M059J (cell line): ENCODE measurements around the gene SMARCC2. TPM values are rescaled to one million over a fixed set of nuclear protein-coding genes. Genes with fewer than 3 reads are reported as not detected.

ENCODE experiments used
- DNase-seq: peaks from one replicate; pipeline ENCODE4 v3.0.0-alpha.2; 2012; ENCODE audit warnings: low read depth
- total RNA-seq: library from RNA; depleted of rRNA; stranded (reverse); fragments of >200 nt; shearing (Covaris generic); gene quantifications from 2 replicates; pipeline ENCODE4 v1.2.3, GENCODE V29; 2014; rRNA removed

Gene SMARCC2
- total RNA-seq = 32.4 and 34.5 TPM in 2 replicates

DNA sequence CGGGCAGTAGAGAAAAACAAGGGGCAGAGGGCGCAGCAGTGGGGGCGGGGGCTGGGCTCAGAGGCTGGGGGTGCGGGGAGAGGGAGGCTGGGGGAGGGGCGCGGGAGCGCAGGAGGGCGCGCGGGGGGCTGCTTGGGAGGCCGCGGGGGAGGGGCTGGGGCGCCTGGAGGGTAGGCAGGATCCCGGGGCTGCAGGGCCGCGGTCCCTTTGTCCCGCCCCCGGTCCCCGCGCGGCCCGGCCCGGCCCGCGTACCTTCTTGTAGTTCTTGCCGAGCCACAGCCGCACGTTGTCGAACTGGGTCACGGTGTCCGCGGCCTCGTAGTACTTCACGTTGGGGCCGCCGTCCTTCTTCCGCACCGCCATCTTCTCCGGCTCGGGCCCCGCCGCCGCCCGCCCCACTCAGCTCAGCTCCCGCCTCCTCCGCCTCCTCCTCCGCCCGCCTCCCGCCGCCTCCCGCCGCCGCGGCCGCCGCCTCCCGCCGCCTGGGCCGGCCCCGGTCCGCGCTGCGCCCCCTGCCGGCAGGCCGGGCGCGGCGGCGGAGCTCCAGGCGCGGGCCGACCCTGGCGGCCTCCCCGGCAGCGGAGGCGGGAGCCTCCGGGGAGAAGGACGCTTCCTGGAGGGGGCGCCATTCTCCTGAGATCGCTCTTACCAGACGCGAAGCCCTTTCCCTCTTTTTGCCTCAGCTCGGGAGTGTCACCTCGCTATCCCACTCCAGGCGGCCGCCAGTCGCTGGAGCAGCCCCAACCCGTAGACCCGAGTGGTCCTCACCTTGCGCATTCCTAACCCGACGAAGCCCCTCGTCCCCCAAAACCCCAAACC lies at the start of gene SMARCC2:
TSS of gene SMARCC2 (minus strand) at position 385 of the 819 bp plus-strand sequence. CDS start at position 363, 22 bp downstream.
- peak; percentile 82 for DNase-seq

DNA sequence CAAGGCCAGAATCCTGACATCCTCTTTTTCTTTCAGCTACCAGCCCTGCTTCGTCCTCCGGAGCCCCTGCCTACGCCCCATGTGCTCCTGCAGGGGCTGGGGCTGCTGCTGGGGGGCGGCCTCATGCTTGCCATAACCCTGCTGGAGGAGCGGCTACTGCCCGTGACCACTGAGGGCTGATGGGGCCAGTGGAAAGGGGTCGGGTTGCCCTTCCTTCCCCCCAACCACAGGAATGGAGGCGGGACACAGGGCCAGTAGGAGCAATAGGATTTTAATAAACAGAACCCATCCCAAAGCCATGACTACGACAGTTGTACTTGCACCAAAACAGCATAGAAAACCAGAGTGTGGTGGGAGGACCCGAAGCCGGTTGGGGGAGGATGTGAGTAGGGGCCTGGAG lies 48.3 kb upstream of the SMARCC2 start:
- no peak for DNase-seq

DNA sequence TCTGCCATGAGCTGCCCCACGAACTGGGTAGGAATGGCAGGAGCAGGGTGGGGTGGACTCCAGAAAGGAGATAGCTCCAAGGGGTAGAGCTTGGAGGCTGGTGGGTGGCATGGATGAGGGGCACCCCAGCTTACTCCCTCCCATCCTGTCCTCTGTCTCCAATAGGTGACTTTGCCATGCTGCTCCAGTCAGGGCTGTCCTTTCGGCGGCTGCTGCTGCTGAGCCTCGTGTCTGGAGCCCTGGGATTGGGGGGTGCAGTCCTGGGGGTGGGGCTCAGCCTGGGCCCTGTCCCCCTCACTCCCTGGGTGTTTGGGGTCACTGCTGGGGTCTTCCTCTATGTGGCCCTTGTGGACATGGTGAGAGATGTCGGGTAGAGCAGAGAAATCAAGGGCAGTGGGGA lies 47.7 kb upstream of the SMARCC2 start:
- DNase-seq = no peak

DNA sequence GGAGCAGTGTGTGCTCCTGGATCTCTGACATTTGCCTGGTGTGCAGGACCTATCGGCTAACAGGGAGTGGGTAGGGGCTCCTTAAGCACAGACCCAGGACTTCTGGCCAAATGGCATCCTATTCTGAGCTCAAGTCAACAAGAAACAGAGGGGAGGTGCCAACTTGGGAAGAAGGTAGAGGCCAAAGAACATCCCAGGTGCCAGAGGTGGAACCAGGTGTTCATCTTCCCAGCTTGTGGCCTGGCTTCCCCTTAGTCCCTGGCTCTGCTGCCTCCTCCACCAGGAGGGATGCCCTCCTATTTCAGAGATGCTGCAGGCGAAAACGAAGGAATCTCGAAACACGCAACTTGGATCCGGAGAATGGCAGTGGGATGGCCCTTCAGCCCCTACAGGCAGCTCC lies 46.8 kb upstream of the SMARCC2 start:
- DNase-seq = no peak

DNA sequence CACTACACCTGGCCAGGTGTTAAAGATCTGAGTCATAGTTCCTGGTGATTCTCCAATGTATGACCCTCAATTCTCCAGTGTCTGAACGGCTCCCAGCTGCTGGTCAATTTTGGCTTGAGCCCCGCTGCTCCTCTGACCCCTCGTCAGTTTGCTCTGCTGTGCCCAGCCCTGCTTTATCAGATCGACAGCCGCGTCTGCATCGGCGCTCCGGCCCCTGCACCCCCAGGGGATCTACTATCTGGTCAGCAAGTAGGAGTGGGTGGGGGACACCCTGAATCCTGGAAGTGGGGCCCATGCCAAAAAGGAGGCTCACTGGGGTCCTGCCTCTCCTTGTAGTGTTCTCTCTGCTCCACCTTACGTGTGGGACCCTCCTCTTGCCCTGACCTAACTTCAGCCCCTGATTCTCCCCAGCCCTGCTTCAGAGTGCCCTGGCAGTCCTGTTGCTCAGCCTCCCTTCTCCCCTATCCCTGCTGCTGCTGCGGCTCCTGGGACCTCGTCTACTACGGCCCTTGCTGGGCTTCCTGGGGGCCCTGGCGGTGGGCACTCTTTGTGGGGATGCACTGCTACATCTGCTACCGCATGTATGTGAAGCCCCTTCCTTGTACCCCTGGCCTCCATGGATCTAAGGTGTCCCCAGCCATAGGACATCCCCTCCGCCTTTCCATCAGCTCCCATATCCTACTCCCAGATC lies 45.6 kb upstream of the SMARCC2 start:
- no peak for DNase-seq

DNA sequence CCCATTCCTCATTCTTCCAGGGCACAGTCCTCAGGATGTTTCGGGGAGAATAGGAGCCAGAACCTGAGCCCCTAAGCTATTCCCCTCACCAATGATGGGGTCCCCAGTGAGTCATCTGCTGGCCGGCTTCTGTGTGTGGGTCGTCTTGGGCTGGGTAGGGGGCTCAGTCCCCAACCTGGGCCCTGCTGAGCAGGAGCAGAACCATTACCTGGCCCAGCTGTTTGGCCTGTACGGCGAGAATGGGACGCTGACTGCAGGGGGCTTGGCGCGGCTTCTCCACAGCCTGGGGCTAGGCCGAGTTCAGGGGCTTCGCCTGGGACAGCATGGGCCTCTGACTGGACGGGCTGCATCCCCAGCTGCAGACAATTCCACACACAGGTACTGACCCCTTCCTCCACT lies 41.9 kb upstream of the SMARCC2 start:
- DNase-seq = no peak

DNA sequence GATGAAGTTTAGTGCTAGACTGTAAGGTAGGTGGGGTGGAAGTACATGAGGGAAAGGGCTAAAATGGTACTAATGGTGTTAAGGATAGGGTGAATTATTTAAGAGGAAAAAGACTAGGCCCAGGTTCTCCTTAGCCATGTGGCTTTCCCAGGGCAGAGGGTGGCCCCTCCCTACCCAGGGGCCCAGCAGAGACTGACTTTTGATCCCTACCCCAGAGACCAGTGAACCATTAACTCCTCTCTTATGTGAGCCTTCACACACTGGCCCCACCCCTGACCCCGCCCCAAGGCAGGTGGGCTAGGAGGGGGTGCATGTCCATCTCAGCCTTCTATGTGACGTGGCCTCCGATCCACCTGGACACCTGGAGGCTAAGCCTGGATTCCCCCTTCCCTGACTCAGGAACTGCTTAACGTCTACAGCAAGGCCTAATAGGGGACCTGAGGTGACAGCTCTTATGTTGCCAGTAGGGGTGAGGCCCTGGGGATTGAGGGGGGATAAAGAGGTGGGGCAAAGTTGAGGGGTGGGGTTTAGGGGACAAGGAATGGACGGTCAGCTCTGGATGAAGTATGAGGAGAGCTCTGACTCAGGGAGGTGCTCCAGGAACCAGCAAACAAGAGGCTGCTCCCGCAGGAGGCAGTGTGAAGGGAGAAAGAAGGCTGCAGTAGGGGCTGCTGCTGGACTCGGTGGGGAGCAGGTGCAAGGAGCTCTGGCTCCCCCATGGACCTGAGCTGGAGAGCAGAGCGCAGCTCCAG lies 41.3 kb upstream of the SMARCC2 start:
- no peak for DNase-seq

DNA sequence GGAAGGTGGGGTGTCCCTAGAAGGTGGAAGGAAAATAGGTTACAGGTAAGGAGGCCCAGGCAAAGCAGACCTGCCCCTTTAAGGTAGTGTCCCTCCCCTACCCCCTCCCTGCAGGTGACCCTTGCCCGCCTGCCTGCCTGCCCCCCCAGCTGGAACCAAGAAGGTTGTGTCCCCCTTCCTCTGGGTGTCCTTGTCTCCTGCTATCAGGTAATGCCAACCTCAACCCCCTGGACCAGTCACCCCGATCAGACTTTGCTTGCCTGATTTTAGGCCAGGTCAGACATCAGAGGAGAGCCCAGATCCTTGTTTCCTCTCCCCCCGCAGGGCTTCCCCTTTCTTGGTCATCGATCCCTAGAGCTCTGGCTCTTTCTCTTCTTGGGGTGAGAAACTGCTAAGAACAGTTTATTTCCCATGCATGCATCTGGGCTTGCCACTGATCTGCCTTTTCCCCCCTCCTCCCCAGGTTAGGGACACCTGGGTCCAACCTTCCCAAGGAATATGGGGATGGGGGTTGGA lies 40.7 kb upstream of the SMARCC2 start, which contains the start of gene SLC39A5:
TSS of gene SLC39A5 (plus strand) at position 136 of the 516 bp plus-strand sequence. CDS start 1,224 bp downstream, outside the sequence.
- no peak for DNase-seq

DNA sequence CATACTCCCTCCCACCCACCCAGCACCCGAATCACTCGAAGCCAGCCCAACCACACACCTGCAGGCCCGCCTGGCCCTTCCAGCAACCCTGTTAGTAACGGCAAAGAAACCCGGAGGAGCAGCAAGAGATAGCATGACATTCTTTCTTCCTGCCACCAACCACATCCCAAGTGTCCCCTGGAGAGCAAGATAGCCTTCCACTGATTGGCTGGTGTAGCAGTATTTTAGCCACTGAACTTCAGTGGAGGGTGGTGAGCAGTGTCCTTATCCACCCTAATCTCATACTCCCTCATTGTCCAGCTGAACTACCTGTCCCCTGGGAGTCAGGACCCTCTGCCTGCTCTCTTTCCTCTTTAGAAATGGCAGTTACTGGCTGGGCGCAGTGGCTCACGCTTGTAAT lies 39.8 kb upstream of the SMARCC2 start:
- no peak for DNase-seq

DNA sequence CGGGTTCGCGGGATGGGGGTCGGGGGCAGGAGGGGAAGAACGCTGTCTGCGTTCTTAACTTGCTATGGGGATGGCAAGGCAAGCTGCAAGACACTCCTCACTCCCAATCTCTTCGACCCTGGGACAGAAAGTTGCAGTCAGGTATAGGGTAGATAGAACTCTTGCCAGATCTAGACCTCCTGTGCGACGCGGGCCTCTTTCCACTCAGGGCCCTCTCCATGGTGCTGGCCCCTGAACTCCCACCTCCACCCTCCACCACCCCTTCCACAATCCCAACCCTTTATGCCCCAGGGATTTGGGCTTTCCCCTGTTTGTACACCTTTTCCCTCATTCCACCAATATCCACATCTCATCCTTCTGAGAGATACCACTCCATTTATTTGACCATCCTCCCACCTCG lies 35.7 kb upstream of the SMARCC2 start:
- no peak for DNase-seq

DNA sequence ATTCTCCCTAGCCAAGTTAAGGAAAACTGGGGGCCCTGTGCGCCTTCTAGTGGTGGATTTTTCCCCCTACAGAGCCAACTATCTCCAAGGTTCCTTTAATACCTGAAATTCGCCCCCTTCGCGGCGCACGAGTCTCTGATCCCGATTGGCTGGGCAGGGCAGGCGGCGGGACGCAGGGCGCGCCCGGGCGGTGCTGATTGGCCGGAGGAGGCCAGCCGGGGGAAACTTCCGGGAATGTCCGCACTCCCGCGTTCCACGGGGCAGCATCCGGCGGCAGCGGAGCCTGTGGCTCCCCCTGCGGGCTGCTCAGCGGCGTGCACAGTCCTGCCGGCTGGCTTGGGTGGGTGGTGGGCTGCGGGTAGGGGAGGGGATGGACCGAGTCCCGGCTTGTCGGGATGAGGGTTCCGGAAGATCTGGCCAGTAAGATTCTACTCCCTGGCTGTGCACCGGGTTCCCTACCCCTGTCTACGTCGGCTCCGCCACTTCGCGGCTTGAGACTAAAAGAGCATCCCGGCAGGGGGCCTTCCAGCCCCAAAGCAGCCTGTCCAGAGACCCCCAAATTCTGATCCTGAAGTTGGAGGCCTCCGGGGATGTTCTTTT lies 34.9 kb upstream of the SMARCC2 start, which contains the start of gene NABP2:
TSS of gene NABP2 (plus strand) at position 241 of the 600 bp plus-strand sequence. CDS start 515 bp downstream, outside the sequence.
- peak; percentile 98 for DNase-seq

DNA sequence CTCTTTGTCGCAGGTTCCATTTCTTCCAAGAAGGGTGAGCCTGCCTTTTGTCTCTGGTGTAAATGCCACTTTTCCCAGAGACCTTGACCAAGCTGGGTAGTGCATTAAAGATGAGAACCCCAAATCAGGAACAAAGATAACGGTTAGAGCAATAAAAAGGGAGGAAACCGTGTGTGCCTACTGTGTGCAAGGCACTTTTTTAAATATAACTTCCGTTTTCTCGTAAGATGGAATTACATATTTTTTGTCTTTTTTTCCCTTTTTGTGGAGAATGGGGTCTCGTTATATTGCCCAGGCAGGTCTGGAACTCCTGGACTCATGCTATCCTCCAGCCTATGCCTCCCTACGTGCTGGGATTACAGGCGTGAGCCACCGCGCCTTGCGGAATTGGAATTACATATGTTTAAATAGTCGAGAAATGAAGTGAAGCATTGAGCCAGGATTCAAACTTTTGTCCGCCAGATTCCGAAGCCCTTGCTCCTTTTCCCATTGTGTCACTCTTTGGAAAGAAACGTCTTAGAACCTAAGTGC lies 34.4 kb upstream of the SMARCC2 start:
- DNase-seq = no peak

DNA sequence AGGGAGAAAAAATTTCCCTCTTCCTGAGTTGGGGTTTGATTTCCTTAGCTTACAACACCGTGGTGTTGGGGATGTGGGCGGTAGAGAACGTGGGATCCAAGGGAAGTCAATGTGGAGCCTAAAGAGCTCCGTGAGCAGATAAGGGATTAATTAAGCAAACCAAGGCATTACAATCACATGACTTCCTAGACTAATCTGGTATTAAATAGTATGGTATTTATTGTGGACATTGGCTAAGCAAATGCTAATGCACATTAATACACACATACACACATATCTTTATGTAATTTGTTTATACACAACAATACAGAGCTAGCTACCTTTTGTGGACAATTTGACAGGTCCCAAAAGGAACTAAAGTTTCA lies 33.2 kb upstream of the SMARCC2 start:
- no peak for DNase-seq

DNA sequence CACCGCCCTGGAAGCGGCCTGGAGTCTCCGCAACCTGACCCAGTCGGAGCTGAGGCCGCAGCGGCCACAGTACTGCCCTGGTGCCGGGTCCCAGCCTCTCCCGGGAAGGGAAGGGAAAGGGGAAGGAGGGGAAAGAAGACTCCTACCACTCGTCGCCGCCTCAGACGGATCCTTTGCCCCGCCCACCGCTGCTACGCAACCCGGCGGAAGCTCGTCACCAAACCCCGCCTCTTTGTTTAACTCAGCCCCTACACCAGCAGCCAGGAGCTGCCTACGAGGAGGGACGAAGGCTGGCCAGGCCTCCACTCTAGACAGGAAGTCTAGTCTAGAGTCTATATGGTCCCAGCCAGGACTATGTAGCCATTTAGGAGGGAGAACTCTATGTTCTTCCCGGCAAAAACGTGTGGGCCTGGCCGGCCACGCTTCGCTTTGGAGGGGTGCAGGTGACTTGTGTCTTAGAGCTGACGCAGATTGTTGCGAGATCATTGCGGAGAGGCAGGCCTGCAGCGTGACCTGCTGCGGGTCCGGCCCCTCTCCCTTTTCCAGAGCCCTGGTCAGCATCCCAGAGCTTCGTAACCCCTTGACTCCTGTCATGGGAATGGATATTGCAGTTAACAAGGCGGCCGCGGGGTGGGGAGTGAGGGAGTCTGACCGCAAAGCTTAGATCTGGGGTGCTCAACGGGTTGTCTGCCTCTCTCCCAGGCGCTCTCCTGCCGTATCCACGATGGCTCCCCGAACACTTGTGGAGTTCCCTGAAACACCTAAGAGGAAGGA lies 32.7 kb upstream of the SMARCC2 start, which contains the start of gene RNF41:
TSS of gene RNF41 (minus strand) at position 166 of the 774 bp plus-strand sequence. CDS start 7,875 bp downstream, outside the sequence.
- peak; percentile 96 for DNase-seq

DNA sequence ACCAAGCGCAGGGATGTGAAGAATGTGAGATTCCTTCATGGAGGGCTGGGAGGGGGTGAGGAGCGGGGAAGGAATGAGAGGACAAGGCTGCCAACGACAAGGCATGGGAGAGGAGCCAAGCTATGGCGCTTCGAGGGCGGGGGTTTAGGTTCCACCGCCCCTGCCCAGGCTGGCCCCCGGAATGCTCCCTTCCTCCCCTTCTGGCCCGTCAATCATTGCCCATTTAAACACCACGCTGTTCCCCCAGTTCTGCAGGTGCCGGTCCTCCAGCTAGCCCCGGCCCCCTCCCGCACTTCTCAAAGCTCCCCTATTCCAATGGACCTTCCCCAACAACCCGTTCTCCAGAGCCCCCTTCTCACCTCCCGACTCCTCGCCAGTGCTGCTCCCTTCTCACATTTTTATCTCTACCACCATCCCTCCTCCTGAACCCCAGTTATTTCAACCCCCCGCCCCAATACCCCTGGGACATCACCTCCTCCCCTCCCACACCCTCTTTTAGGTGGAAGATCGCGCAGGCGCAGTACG lies 32.0 kb upstream of the SMARCC2 start:
- DNase-seq = peak; percentile 77

DNA sequence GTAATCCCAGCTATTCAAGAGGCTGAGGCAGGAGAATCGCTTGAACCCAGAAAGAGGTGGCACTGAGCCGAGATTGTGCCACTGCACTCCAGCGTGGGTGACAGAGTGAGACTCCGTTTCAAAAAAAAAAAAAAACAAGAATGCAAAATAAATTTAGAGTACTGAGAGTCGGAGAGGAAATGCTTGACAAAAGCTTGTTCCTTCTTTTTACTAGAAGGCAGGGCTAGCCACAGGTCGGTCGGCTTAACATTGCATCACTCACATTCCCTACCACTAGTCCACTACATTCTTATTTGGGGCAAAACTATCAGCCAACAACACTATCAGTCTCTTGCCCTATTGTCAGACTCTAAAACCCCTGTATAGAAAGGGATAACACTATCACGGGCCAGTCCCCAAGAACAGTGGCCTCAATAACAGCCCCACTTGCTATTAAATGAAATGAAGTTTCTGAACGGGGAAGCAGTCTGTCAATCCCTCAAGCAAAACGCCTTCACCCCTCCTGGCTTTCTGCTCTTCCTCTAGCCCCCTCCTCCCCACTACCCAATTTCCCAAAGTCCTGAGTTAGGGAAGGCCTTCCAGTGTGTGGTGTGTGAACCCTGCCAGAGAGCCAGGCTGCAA lies 31.4 kb upstream of the SMARCC2 start:
- DNase-seq = peak; percentile 53

DNA sequence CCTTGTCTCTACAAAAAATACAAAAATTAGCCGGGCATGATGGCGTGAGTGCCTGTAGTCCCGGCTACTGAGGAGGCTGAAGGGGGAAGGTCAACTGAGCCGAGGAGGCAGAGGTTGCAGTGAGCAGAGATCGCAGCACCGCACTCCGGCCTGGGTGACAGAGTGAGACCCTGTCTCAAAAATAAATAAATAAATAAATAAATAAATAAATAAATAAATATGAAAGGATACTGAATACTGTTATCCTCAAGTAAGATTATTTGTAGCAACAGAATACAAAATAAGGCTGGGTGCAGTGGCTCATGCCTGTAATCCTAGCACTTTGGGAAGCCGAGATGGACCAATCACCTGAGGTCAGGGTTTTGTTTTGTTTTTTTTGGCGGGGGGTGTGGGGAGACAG lies 30.6 kb upstream of the SMARCC2 start:
- no peak for DNase-seq

DNA sequence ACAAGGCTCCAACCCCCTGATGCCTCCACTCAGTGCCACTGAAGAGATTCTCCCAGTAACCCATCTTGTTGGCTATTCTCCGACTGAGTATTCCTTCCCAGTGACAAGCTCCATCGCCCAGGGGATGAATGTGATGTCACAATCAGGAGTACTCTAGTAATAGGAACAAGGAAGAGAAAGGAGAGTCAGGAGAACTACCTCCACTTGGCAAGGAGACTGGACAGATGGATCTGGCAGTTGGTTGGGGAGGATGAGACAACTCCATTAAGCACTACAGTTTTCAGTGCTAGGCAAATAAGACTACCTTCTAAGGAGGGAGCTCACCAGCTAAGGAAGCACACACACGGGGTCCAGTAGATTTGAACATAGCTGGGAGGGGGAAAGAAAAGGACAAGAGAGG lies 27.2 kb upstream of the SMARCC2 start:
- DNase-seq = no peak

DNA sequence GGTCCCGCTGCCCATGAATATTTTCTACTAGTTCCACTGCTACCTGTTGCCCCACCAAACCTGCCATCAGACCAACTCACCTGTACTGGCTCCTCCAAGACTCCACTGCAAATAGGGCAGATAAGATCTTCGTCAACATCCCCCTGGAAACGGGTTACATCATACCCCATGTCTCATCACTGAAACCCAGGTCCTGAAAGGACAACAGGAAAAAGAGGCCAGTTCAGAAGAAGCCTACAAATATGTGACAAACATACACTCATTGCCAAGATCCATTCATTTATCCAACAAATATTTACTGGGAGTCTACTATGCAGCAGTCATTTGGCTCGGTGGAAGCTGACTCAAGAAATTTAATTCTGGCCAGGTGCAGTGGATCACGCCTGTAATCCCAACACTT lies 24.6 kb upstream of the SMARCC2 start:
- no peak for DNase-seq

DNA sequence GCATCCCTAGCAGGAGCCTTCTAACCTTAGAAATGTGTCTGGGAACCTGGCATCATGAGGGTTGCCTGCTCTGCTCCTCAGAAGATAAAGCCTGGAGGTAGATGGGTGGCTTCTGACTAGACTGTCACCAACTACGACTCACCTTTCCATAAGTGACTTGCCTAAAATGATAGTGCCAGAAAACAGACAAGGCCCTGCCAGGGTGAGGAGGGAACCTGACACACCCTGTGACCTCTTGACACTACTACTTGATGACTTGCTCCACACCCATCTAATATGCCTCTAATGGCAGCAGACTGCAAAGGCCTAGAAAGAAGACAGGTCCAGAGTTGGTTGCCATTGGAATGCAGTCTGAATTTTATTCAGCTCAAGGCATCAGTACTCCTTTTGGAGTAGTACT lies 23.1 kb upstream of the SMARCC2 start:
- no peak for DNase-seq
